Epithelial cell of prostate (primary cell): Measurements from ENCODE around the gene SIPA1.
"Not testable (repeated sequence)": the region's sequence is repeated elsewhere in the genome, so short reads cannot be mapped to it uniquely, and the experiment has no call there.

Source experiments
- DNase-seq: peaks from one replicate; pipeline ENCODE4 v3.0.0-alpha.2; 2011; ENCODE audit warnings: low read depth, low spot score
- H3K27ac ChIP-seq: fragments of 450-650 bp; 2 replicates; pipeline ENCODE4 v1.5.1; 2017; ENCODE audit warnings: mild to moderate bottlenecking

Gene SIPA1

DNA sequence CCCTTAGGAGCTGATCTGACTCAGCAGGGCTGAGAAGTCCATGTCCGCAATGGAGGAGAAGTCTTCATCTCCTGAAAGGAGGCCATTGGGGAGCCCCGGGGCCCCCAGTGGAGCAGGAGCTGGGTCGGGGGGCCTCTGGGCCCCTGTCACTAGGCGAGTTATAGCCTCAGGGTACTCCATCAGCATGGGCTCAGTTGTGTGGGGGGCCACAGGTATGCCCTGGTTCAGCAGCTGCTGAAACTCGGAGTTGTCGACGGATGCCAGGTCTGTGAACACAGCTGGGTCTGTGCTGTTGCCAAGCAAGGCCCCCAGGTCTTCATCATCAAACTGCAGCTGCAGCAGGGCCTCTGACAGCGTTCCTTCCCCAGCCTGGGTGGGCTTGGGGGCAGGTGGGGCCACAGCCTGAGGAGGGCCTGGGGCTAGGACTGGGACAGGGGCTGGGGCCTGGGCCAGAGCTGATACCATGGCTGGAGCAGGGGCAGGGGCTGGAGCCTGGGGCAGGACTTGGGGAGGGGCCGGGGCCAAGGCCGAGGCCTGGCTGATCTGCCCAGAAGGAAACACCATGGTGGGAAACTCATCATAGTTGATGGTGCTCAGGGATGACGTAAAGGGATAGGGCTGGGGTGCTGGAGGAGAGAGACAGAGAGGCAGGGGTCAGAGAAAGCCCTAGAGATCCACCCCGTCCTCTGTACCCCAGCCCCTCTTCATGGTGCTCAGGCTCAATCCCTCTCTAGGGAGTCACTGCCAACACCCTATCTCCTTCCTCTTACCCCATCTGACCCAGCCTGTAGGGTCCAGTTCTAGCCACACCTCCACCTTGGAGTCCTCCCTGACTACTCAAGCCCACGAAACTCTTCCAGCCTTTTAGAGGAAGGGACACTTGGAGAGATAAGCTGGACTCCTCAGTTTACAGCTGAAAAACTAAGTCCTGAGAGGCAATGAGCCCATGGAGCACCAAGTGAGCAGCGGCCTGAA is 16.8 kb downstream of the SIPA1 start:
- H3K27ac ChIP-seq, result no peak overlapping the region
- no peak for DNase-seq

- DNase-seq, result no peak
- H3K27ac ChIP-seq, result no peak overlapping the region
Measured at GRCh38 chr11:65655570-65656332, 17.9 kb downstream of the SIPA1 start.

DNA sequence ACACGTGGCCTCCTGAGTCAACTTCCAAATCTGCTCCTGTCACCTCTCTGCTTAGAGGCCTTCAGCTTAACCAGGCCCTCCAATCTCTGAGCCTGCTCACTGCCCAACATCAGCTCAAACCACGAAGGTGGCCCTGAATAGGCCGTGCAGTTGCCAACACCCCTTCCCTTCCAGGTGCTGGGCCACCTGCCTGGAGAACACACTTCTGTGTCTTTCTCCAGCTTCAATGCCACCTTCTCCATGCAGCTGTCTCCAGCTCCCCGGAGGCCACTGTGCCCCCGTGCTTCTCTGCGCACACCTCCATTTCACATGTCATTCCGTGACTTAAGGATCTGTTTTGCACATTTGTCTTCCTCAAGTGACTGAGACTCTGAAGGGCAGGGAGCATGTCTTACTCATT is 19.5 kb downstream of the SIPA1 start:
- no peak overlapping the region for H3K27ac ChIP-seq
- DNase-seq, result no peak

GRCh38 chr11:65658174-65659021 is 20.5 kb downstream of the SIPA1 start:
- DNase-seq, result no peak
- H3K27ac ChIP-seq, result no peak overlapping the region

GRCh38 chr11:65660038-65660437 is 22.1 kb downstream of the SIPA1 start:
- H3K27ac ChIP-seq, result no peak overlapping the region
- DNase-seq, result no peak

GRCh38 chr11:65660908-65661307 is 23.0 kb downstream of the SIPA1 start:
- DNase-seq, H3K27ac ChIP-seq: not testable (repeated sequence)

GRCh38 chr11:65661599-65662246 is 23.8 kb downstream of the SIPA1 start:
- DNase-seq, result no peak
- peak overlapping the region; percentile 96 for H3K27ac ChIP-seq

- no peak for DNase-seq
Measured at GRCh38 chr11:65662247-65662798, 24.4 kb downstream of the SIPA1 start.

DNA sequence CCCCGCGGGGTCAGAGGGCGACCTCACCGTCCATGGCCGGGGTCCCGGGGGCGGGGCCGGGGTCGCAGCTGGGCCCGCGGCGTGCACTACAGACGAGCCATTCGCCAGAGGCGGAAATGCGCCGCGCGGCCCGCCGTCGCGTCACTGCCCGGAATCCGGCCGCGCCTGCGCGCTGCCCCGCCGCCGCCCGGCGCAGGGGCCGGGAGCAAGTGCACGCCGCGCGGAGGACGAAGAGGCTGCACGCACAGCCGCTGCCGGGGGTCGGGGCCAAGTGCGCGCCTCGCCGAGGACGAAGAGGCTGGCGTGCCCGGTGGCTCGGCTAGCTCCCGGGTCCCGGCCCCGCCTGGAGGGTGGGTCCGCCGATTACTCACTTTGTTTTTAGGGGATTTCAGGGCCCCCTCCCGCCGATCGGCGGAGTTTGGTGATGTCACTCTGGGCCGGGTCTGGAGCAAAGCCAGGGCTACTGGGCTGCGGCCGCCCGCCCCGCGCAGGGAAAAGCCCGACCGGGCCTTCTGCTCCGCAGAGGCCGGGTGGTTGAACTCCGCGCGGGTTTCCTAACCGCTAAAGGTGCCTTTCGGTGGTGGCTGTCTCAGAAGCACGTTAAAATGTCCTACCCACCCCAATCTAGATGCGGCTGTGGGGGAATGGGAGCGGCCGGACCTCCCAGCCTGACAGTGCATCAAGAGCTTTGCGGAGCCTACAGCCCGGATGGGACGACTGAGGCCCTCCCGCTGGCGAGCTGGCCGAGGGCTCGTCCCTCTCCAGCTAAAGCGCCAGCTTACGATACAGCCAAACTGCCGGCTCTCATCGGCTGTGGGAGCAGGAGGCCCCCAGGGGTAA is 25.1 kb downstream of the SIPA1 start, which contains the start of gene RELA:
Gene RELA, minus strand, starts transcription at position 118 of the 840 bp plus-strand sequence. Its CDS starts 84 bp downstream, at position 34.
- peak; percentile 70 for DNase-seq
- H3K27ac ChIP-seq, result peak within 1 kb of the TSS; percentile 96

More at GRCh38 chr11:65662247-65662798, 24.4 kb downstream of the SIPA1 start:
- peak overlapping the region; percentile 96 for H3K27ac ChIP-seq

- H3K27ac ChIP-seq, result peak overlapping the region; percentile 96
- no peak for DNase-seq
Measured at GRCh38 chr11:65663639-65664200, 25.8 kb downstream of the SIPA1 start.

- DNase-seq, result no peak
- no peak overlapping the region for H3K27ac ChIP-seq
Measured at GRCh38 chr11:65672180-65672860, 34.4 kb downstream of the SIPA1 start.

- H3K27ac ChIP-seq, result no peak overlapping the region
- no peak for DNase-seq
Measured at GRCh38 chr11:65672982-65673381, 35.1 kb downstream of the SIPA1 start.

- no peak for DNase-seq
- no peak overlapping the region for H3K27ac ChIP-seq
Measured at GRCh38 chr11:65680192-65680743, 42.4 kb downstream of the SIPA1 start.

DNA sequence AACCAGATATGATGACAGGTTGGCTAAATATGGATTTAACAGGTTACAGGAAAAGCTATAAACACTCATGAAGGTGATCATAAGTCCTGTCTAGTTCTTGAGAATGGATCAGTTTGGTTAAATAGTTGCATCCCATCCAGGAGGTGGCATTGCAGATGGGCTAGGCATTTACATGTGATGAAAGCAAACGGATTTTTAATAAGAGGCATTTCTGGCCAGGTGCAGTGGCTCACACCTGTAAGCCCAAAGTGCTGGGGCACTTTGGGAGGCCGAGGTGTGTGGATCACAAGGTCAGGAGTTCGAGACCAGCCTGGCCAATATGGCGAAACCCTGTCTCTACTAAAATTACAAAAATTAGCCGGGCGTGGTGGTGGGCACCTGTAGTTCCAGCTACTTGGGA is 45.6 kb downstream of the SIPA1 start:
- not testable (repeated sequence) for DNase-seq, H3K27ac ChIP-seq

- no peak overlapping the region for H3K27ac ChIP-seq
- DNase-seq, result no peak
Measured at GRCh38 chr11:65685981-65686380, 48.1 kb downstream of the SIPA1 start.

GRCh38 chr11:65691847-65692246 is 53.9 kb downstream of the SIPA1 start:
- DNase-seq, H3K27ac ChIP-seq: not testable (repeated sequence)

- H3K27ac ChIP-seq, result no peak overlapping the region
- DNase-seq, result no peak
Measured at GRCh38 chr11:65692367-65692766, 54.5 kb downstream of the SIPA1 start.
